GM06990 (cell line): Measurements from ENCODE around the gene DAB2IP.

Source experiments
- DNase-seq: peaks from one replicate; pipeline ENCODE4 v3.0.0-alpha.2; 2011; ENCODE audit not compliant: insufficient read length; ENCODE audit errors: extremely low read depth
- H3K27me3 ChIP-seq: replicated peaks from 2 replicates; pipeline ENCODE4 v1.6.0; 2011; ENCODE audit warnings: low read length; ENCODE audit not compliant: control insufficient read depth, insufficient read depth
- H3K36me3 ChIP-seq: 2 replicates; pipeline ENCODE4 v1.5.1; 2011; ENCODE audit warnings: low read length; ENCODE audit not compliant: control insufficient read depth, insufficient read depth
- H3K4me3 ChIP-seq: replicated peaks from 2 replicates; pipeline ENCODE4 v1.5.1; 2011; ENCODE audit warnings: low read depth, mild to moderate bottlenecking, control low read depth, low read length
- CTCF ChIP-seq: IDR thresholded peaks from 2 replicates; pipeline ENCODE4 v1.5.1; 2011; ENCODE audit warnings: low read length, control low read depth, mild to moderate bottlenecking, inconsistent platforms; ENCODE audit not compliant: insufficient read depth, poor library complexity, severe bottlenecking

DAB2IP gene

GRCh38 chr9:121689461-121690157, 38.2 kb downstream of the DAB2IP start:
- no peaks in the 10 kb centered on the region; the same call in 1 of the 2 replicates for H3K27me3 ChIP-seq
- no peak for TF ChIP-seq CTCF
- no peak overlapping the region for H3K4me3 ChIP-seq
- H3K36me3 ChIP-seq: no peaks in the 10 kb centered on the region
- no peak for DNase-seq

GRCh38 chr9:121690316-121690715, 38.9 kb downstream of the DAB2IP start:
- DNase-seq: no peak
- no peaks in the 10 kb centered on the region; the same call in 1 of the 2 replicates for H3K27me3 ChIP-seq
- no peaks in the 10 kb centered on the region for H3K36me3 ChIP-seq
- no peak overlapping the region for H3K4me3 ChIP-seq
- TF ChIP-seq CTCF: no peak

GRCh38 chr9:121690766-121691165, 39.3 kb downstream of the DAB2IP start:
- Histone ChIP-seq H3K36me3 (no peaks in the 10 kb centered on the region), H3K4me3 (no peak overlapping the region), H3K27me3 (no peaks in the 10 kb centered on the region; the same call in 1 of the 2 replicates)
- DNase-seq: no peak
- TF ChIP-seq CTCF: no peak

GRCh38 chr9:121691890-121692289, 40.5 kb downstream of the DAB2IP start:
- Histone ChIP-seq H3K27me3 (no peaks in the 10 kb centered on the region; the same call in 1 of the 2 replicates), H3K4me3 (no peak overlapping the region), H3K36me3 (no peaks in the 10 kb centered on the region)
- no peak for TF ChIP-seq CTCF
- DNase-seq: no peak

GRCh38 chr9:121692606-121693387, 41.4 kb downstream of the DAB2IP start:
- no peak for TF ChIP-seq CTCF
- DNase-seq: no peak
- Histone ChIP-seq H3K27me3 (no peaks in the 10 kb centered on the region; the same call in 1 of the 2 replicates), H3K4me3 (no peak overlapping the region), H3K36me3 (no peaks in the 10 kb centered on the region)
